Measurements from ENCODE around the gene KRTAP1-3.
"Not testable (repeated sequence)": the region's sequence is repeated elsewhere in the genome, so short reads cannot be mapped to it uniquely, and the experiment has no call there.

KRTAP1-3 gene

GRCh38 chr17:41034346-41034935 is at the start of gene KRTAP1-3:
KRTAP1-3 (minus strand) TSS chr17:41034874; CDS start chr17:41034821, 53 bp downstream.
- DNase-seq: not testable (repeated sequence)

- DNase-seq: not testable (repeated sequence)
Observed at GRCh38 chr17:41084100-41084856, 49.6 kb upstream of the KRTAP1-3 start, which contains the start of gene KRTAP4-7. KRTAP4-7 (plus strand) TSS chr17:41084150; CDS start chr17:41084207, 57 bp downstream.

GRCh38 chr17:41083427-41083826 is 48.8 kb upstream of the KRTAP1-3 start:
- DNase-seq: not testable (repeated sequence)

GRCh38 chr17:41082626-41083025 is 48.0 kb upstream of the KRTAP1-3 start:
- no peak for DNase-seq

GRCh38 chr17:41076788-41077187 is 42.1 kb upstream of the KRTAP1-3 start:
- no peak for DNase-seq

GRCh38 chr17:41073676-41074075 is 39.0 kb upstream of the KRTAP1-3 start:
- DNase-seq: no peak

GRCh38 chr17:41071606-41072360 is 37.1 kb upstream of the KRTAP1-3 start:
- DNase-seq: no peak

GRCh38 chr17:41069031-41069430 is 34.4 kb upstream of the KRTAP1-3 start:
- DNase-seq: no peak

- DNase-seq: no peak
Observed at GRCh38 chr17:41067281-41067680, 32.6 kb upstream of the KRTAP1-3 start.

GRCh38 chr17:41065829-41066624 is 31.4 kb upstream of the KRTAP1-3 start, which contains the start of gene KRTAP2-4:
KRTAP2-4 (minus strand) TSS chr17:41065879; CDS start chr17:41065845, 34 bp downstream.
- DNase-seq: no peak

- DNase-seq: not testable (repeated sequence)
Observed at GRCh38 chr17:41065016-41065689, 30.5 kb upstream of the KRTAP1-3 start.

- no peak for DNase-seq
Observed at GRCh38 chr17:41064301-41064700, 29.6 kb upstream of the KRTAP1-3 start.

GRCh38 chr17:41063449-41063848 is 28.8 kb upstream of the KRTAP1-3 start:
- DNase-seq: no peak

GRCh38 chr17:41061964-41062363 is 27.3 kb upstream of the KRTAP1-3 start:
- DNase-seq: no peak

GRCh38 chr17:41060052-41060604 is 25.5 kb upstream of the KRTAP1-3 start, which contains the start of gene KRTAP2-3:
KRTAP2-3 (minus strand) TSS chr17:41060114; CDS start chr17:41060050, 64 bp downstream.
- DNase-seq: no peak

GRCh38 chr17:41059276-41060051 is 24.8 kb upstream of the KRTAP1-3 start:
- DNase-seq: not testable (repeated sequence)

GRCh38 chr17:41058741-41059140 is 24.1 kb upstream of the KRTAP1-3 start:
- no peak for DNase-seq

GRCh38 chr17:41057547-41057946 is 22.9 kb upstream of the KRTAP1-3 start:
- no peak for DNase-seq

- not testable (repeated sequence) for DNase-seq
Observed at GRCh38 chr17:41055130-41055529, 20.5 kb upstream of the KRTAP1-3 start, which contains the start of gene KRTAP2-2. KRTAP2-2 (minus strand) TSS chr17:41055230; CDS start chr17:41055211, 19 bp downstream.

- DNase-seq: not testable (repeated sequence)
Observed at GRCh38 chr17:41054556-41054955, 19.9 kb upstream of the KRTAP1-3 start.

Measured in activated CD4-positive, alpha-beta T cell treated with anti-CD3 and anti-CD28 coated beads for 48 hours (primary cell).